Inflammatory macrophage treated with lipopolysaccharide for 1 hour (primary cell): ENCODE data around the gene ANKRD11.
"Not testable (repeated sequence)": the region's sequence is repeated elsewhere in the genome, so short reads cannot be mapped to it uniquely, and the experiment has no call there.

Experiments used
- DNase-seq, 2 donors: peaks; one replicate each; pipeline ENCODE4 v3.0.0-alpha.2; 2020 to 2022

The ANKRD11 gene

GRCh38 chr16:89448656-89449055 is 41.7 kb downstream of the ANKRD11 start:
- no peak for DNase-seq

GRCh38 chr16:89446975-89447293 is 43.4 kb downstream of the ANKRD11 start:
- no peak for DNase-seq

GRCh38 chr16:89446136-89446974 is 44.0 kb downstream of the ANKRD11 start:
- DNase-seq, result peak; percentile 45 to 63

GRCh38 chr16:89445166-89445565 is 45.2 kb downstream of the ANKRD11 start:
- no peak for DNase-seq

GRCh38 chr16:89444728-89445127 is 45.6 kb downstream of the ANKRD11 start:
- DNase-seq, result no peak

GRCh38 chr16:89444151-89444723 is 46.1 kb downstream of the ANKRD11 start:
- DNase-seq, result no peak

- no peak for DNase-seq
Observed at GRCh38 chr16:89443727-89444084, 46.7 kb downstream of the ANKRD11 start.

- DNase-seq, result no peak
Observed at GRCh38 chr16:89442990-89443726, 47.2 kb downstream of the ANKRD11 start.

GRCh38 chr16:89442588-89442987 is 47.8 kb downstream of the ANKRD11 start:
- no peak for DNase-seq

- DNase-seq, result no peak
Observed at GRCh38 chr16:89439659-89440058, 50.7 kb downstream of the ANKRD11 start.

GRCh38 chr16:89437991-89438390 is 52.4 kb downstream of the ANKRD11 start:
- DNase-seq, result no peak

GRCh38 chr16:89437251-89437987 is 52.9 kb downstream of the ANKRD11 start:
- DNase-seq, result no peak

- DNase-seq, result peak; percentile 57 to 66
Observed at GRCh38 chr16:89436366-89436765, 54.0 kb downstream of the ANKRD11 start.

- peak in 1 of 2 donors; percentile 28 for DNase-seq
Observed at GRCh38 chr16:89435059-89435458, 55.3 kb downstream of the ANKRD11 start.

GRCh38 chr16:89434490-89434889 is 55.9 kb downstream of the ANKRD11 start:
- DNase-seq, result no peak

GRCh38 chr16:89433363-89433984 is 56.9 kb downstream of the ANKRD11 start:
- not testable (repeated sequence) for DNase-seq

- no peak for DNase-seq
Observed at GRCh38 chr16:89431630-89432029, 58.7 kb downstream of the ANKRD11 start.

GRCh38 chr16:89431158-89431584 is 59.2 kb downstream of the ANKRD11 start:
- DNase-seq, result no peak

- DNase-seq, result no peak
Observed at GRCh38 chr16:89430436-89431157, 59.8 kb downstream of the ANKRD11 start.

GRCh38 chr16:89428605-89429004 is 61.8 kb downstream of the ANKRD11 start:
- DNase-seq, result not testable (repeated sequence)

GRCh38 chr16:89426736-89427530 is 63.4 kb downstream of the ANKRD11 start:
- no peak for DNase-seq
